H1 (cell line): Measurements from ENCODE around the gene PITRM1. TPM values are rescaled to one million over a fixed set of nuclear protein-coding genes. Genes with fewer than 3 reads are reported as not detected.

Experiments used
- CTCF ChIA-PET: fragments of 300-600 bp; sonication (Branson Sonifier 250); formaldehyde crosslinking; loops from one replicate; lab custom pipeline; 2021; ENCODE audit not compliant: partially characterized antibody; lab: Charles Lee
- POLR2A ChIA-PET: fragments of 300-600 bp; sonication (Branson Sonifier 250); formaldehyde crosslinking; loops from one replicate; lab custom pipeline; 2021; ENCODE audit warnings: inconsistent platforms; ENCODE audit not compliant: partially characterized antibody; lab: Charles Lee
- DNase-seq, 2 experiments: peaks; one replicate each; pipeline versions ENCODE4 v3.0.0 to v3.0.0-alpha.2; 2010 to 2022; ENCODE audit warnings: low spot score in 2 of 2, low read depth in 1 of 2, mixed read lengths in 1 of 2
- FAIRE-seq: peaks from 2 replicates; lab custom pipeline; 2011; peaks lifted over from hg19 to GRCh38; lab: Jason Lieb, UNC
- H2AFZ ChIP-seq: 2 replicates; pipeline ENCODE4 v1.8.1; 2012; ENCODE audit warnings: low read length, inconsistent platforms
- H2AK5ac ChIP-seq: 2 replicates; pipeline ENCODE4 v1.6.1; 2013; ENCODE audit warnings: low read depth, low read length
- H2BK120ac ChIP-seq: replicated peaks from 2 replicates; pipeline ENCODE3; 2013; ENCODE audit warnings: low read depth, low read length, inconsistent platforms
- H2BK12ac ChIP-seq: 2 replicates; pipeline ENCODE4 v1.6.1; 2013; ENCODE audit warnings: low read depth, low read length
- H2BK15ac ChIP-seq: 2 replicates; pipeline ENCODE4 v1.6.1; 2013; ENCODE audit warnings: low read length
- H2BK20ac ChIP-seq: 2 replicates; pipeline ENCODE4 v1.6.1; 2013; ENCODE audit warnings: low read length
- H2BK5ac ChIP-seq: 2 replicates; pipeline ENCODE4 v1.6.1; 2013; ENCODE audit warnings: low read depth, low read length
- H3K14ac ChIP-seq: 2 replicates; pipeline ENCODE4 v1.6.1; 2013; ENCODE audit warnings: inconsistent platforms; ENCODE audit not compliant: insufficient read length
- H3K18ac ChIP-seq: 2 replicates; pipeline ENCODE4 v1.6.1; 2013; ENCODE audit warnings: low read length; ENCODE audit errors: extremely low read depth
- H3K23ac ChIP-seq: 2 replicates; pipeline ENCODE4 v1.6.1; 2013; ENCODE audit warnings: inconsistent platforms; ENCODE audit not compliant: insufficient read length
- H3K23me2 ChIP-seq: 2 replicates; pipeline ENCODE4 v1.6.1; 2013; ENCODE audit warnings: low read depth, low read length
- H3K27ac ChIP-seq: 2 replicates; pipeline ENCODE4 v1.6.1; 2011; ENCODE audit warnings: low read depth, low read length, inconsistent platforms
- H3K27me3 ChIP-seq, 4 experiments: replicated peaks in 1 of 4; 1 replicate in 1 of 4; 2 replicates in 3 of 4; pipeline versions ENCODE4 v1.6.1 to v1.8.1; 2011 to 2013; ENCODE audit warnings: low read length in 3 of 4, mild to moderate bottlenecking in 3 of 4, inconsistent platforms in 2 of 4, mixed read lengths in 2 of 4, moderate library complexity in 1 of 4; ENCODE audit not compliant: control insufficient read depth in 3 of 4, insufficient read depth in 3 of 4; ENCODE audit errors: extremely low read depth in 1 of 4
- H3K36me3 ChIP-seq, 4 experiments: 2 replicates each; pipeline versions ENCODE4 v1.6.1 to v1.8.1; 2011 to 2013; ENCODE audit warnings: mild to moderate bottlenecking in 4 of 4, low read length in 3 of 4, moderate library complexity in 2 of 4, control low read depth in 1 of 4, inconsistent platforms in 1 of 4; ENCODE audit not compliant: insufficient read depth in 4 of 4, control insufficient read depth in 2 of 4
- H3K4ac ChIP-seq: replicated peaks from 2 replicates; pipeline ENCODE3; 2013; ENCODE audit warnings: low read length, low read depth, mixed read lengths, inconsistent platforms; ENCODE audit not compliant: insufficient read length
- H3K4me1 ChIP-seq, 4 experiments: replicated peaks in 1 of 4; 1 replicate in 1 of 4; 2 replicates in 3 of 4; pipeline versions ENCODE4 v1.6.1 to v1.8.1; 2011 to 2013; ENCODE audit warnings: low read length in 3 of 4, inconsistent platforms in 2 of 4, mixed read lengths in 1 of 4; ENCODE audit not compliant: insufficient read depth in 4 of 4, control insufficient read depth in 3 of 4
- H3K4me2 ChIP-seq, 2 experiments: 2 replicates each; pipeline versions ENCODE4 v1.6.1 to v1.8.1; 2011 to 2013; ENCODE audit warnings: low read depth in 2 of 2, low read length in 2 of 2, control low read depth in 1 of 2, inconsistent platforms in 1 of 2, mild to moderate bottlenecking in 1 of 2; ENCODE audit not compliant: insufficient read depth in 1 of 2
- H3K4me3 ChIP-seq, 4 experiments: fragments of 200-600, 300-600 bp in 1 of 4; sonication (generic), shearing (Covaris generic), sonication (Bioruptor Twin) in 1 of 4; 2 replicates each; pipeline versions ENCODE4 v1.5.1 to v1.8.1; 2011 to 2016; ENCODE audit warnings: low read length in 4 of 4, low read depth in 3 of 4, control low read depth in 2 of 4, inconsistent platforms in 2 of 4, mild to moderate bottlenecking in 2 of 4, mixed read lengths in 1 of 4, moderate library complexity in 1 of 4; ENCODE audit not compliant: insufficient read depth in 2 of 4; ENCODE audit errors: extremely low read depth in 1 of 4
- H3K56ac ChIP-seq: replicated peaks from 2 replicates; pipeline ENCODE3; 2013; ENCODE audit warnings: low read depth, mild to moderate bottlenecking, mixed read lengths, low read length, inconsistent platforms; ENCODE audit not compliant: insufficient read length
- H3K79me1 ChIP-seq: 2 replicates; pipeline ENCODE4 v1.6.1; 2013; ENCODE audit warnings: low read depth, low read length, control low read depth
- H3K79me2 ChIP-seq, 2 experiments: 2 replicates each; pipeline versions ENCODE4 v1.6.1 to v1.8.1; 2012 to 2013; ENCODE audit warnings: low read length in 2 of 2, mild to moderate bottlenecking in 2 of 2, inconsistent platforms in 1 of 2; ENCODE audit not compliant: insufficient read depth in 2 of 2, control insufficient read depth in 1 of 2
- H3K9ac ChIP-seq, 4 experiments: replicated peaks in 1 of 4; 1 replicate in 1 of 4; 2 replicates in 3 of 4; pipeline versions ENCODE4 v1.6.1 to v1.8.1; 2011 to 2013; ENCODE audit warnings: low read depth in 3 of 4, low read length in 3 of 4, control low read depth in 2 of 4, mild to moderate bottlenecking in 2 of 4, moderate library complexity in 2 of 4, inconsistent platforms in 1 of 4; ENCODE audit errors: extremely low read depth in 1 of 4
- H3K9me3 ChIP-seq, 2 experiments: 2 replicates each; pipeline versions ENCODE4 v1.6.1 to v1.8.1; 2012 to 2013; ENCODE audit warnings: mild to moderate bottlenecking in 2 of 2, moderate library complexity in 2 of 2, control low read depth in 1 of 2, inconsistent platforms in 1 of 2, low read depth in 1 of 2, low read length in 1 of 2, mixed read lengths in 1 of 2; ENCODE audit not compliant: insufficient read depth in 2 of 2
- H4K20me1 ChIP-seq, 2 experiments: replicated peaks in 1 of 2; 2 replicates each; pipeline versions ENCODE3 to v1.8.1; 2011 to 2013; ENCODE audit warnings: inconsistent platforms in 2 of 2, low read length in 2 of 2, mild to moderate bottlenecking in 1 of 2; ENCODE audit not compliant: insufficient read depth in 2 of 2, control insufficient read depth in 1 of 2
- H4K5ac ChIP-seq: 2 replicates; pipeline ENCODE4 v1.6.1; 2013; ENCODE audit warnings: low read length, low read depth, mixed read lengths, inconsistent platforms; ENCODE audit not compliant: insufficient read length
- H4K8ac ChIP-seq: 2 replicates; pipeline ENCODE4 v1.8.0; 2013; ENCODE audit warnings: mild to moderate bottlenecking, moderate library complexity, low read length, inconsistent platforms; ENCODE audit not compliant: insufficient read depth; ENCODE audit errors: extremely low read depth
- H4K91ac ChIP-seq: replicated peaks from 2 replicates; pipeline ENCODE3; 2013; ENCODE audit warnings: low read length, mixed read lengths, inconsistent platforms; ENCODE audit not compliant: insufficient read length
- CBX8 ChIP-seq: fragments of 300-800, 300-1000 bp; sonication (generic); IDR thresholded peaks from 2 replicates; pipeline ENCODE4 v1.7.1; 2016; ENCODE audit warnings: low read depth, low read length, borderline replicate concordance
- TEAD4 ChIP-seq: IDR thresholded peaks from 2 replicates; pipeline ENCODE4 v1.6.1; 2012; ENCODE audit warnings: low read depth, low read length, inconsistent platforms, mixed read lengths
- WGBS, 2 experiments: shearing (Covaris generic) in 1 of 2; methylation state at CpG; one replicate each; pipeline versions ENCODE4 v1.1.6 to v1.1.7; 2013 to 2015; ENCODE audit warnings: low lambda C conversion rate in 2 of 2, mixed read lengths in 2 of 2, inconsistent platforms in 1 of 2, low coverage in 1 of 2, missing lambda C conversion rate in 1 of 2; ENCODE audit not compliant: insufficient replicate concordance in 2 of 2, insufficient coverage in 1 of 2, insufficient read length in 1 of 2; ENCODE audit errors: extremely low coverage in 1 of 2, missing lambda C conversion rate in 1 of 2; 5-methylcytosine and 5-hydroxymethylcytosine counted together
- polyA plus RNA-seq, 7 experiments: library from polyadenylated mRNA; depleted of rRNA in 3 of 7; stranded (reverse) in 5 of 7; unstranded in 2 of 7; fragments of >200 nt in 5 of 7; fragments of 200-250 nt in 2 of 7; gene quantifications; 1 replicate in 5 of 7; 2 replicates in 1 of 7; 4 replicates in 1 of 7; pipeline versions ENCODE4 v1.2.1 to v1.2.3, GENCODE V29; 2011 to 2013; ENCODE audit warnings: missing spikeins in 2 of 7, mixed read lengths in 2 of 7
- total RNA-seq: library from RNA; stranded (reverse); fragmentation: NEBNext Ultra II Directional; extraction: Animal tissue kit (Norgen Biotek cat#: 25700); gene quantifications from 2 replicates; pipeline ENCODE4 v1.2.1, GENCODE V29; 2021

PITRM1 gene
- total and polyA plus RNA-seq, 2 of the 8 experiments (the other 6 are each of a cell fraction or from before 2014, with no cell fraction given): 18.6 to 31.5 TPM

- H3K4me3 ChIP-seq: no peak overlapping the region
- no peak overlapping the region for H3K4me2 ChIP-seq
- H3K56ac ChIP-seq: no peak overlapping the region
- H4K8ac ChIP-seq: no peak overlapping the region
- no peak for FAIRE-seq
- H2BK5ac ChIP-seq: no peak overlapping the region; the same call in 1 of the 2 replicates
- no peak overlapping the region for H3K9ac ChIP-seq
- no peak overlapping the region for H2BK20ac ChIP-seq
- H2AK5ac ChIP-seq: no peak overlapping the region
- ChIA-PET CTCF (interaction anchor here (1.2 kb wide), 1 partner anchor 10 kb away, joined by 4 read pairs; no protein-coding TSS in a partner anchor), POLR2A (interaction anchor here (1.0 to 1.4 kb wide), 2 partner anchors 17 to 26 kb away, joined by 4 to 6 read pairs; no protein-coding TSS in a partner anchor)
- H3K4me1 ChIP-seq: no peaks in the 10 kb centered on the region
- DNase-seq: no peak
- H3K27me3 ChIP-seq: no peaks in the 10 kb centered on the region
- no peak overlapping the region for H2AFZ ChIP-seq
- H3K23ac ChIP-seq: no peak overlapping the region
- H3K79me2 ChIP-seq: 0 out of 4 replicates have a peak, but pooled peaks cover 0 to 3% of the 10 kb centered on the region in 2 experiments
- H3K9me3 ChIP-seq: no peaks in the 10 kb centered on the region
- peaks cover 4 to 13% of the 10 kb centered on the region in 2 experiments for H4K20me1 ChIP-seq
- no peak overlapping the region for H3K18ac ChIP-seq
- H3K23me2 ChIP-seq: no peaks in the 10 kb centered on the region; the same call in 1 of the 2 replicates
- H3K14ac ChIP-seq: no peak overlapping the region
- 70% methylated on average over 11 of the region's 12 CpGs; no CpG with 5 or more reads in 1 of the 2 experiments for WGBS, 2 experiments
- H4K91ac ChIP-seq: no peak overlapping the region
- H3K79me1 ChIP-seq: peaks cover 6% of the 10 kb centered on the region
- H3K36me3 ChIP-seq: peaks cover 31 to 79% (median 64%) of the 10 kb centered on the region in 4 experiments
- H4K5ac ChIP-seq: no peak overlapping the region
- no peak overlapping the region for H2BK15ac ChIP-seq
- no peak overlapping the region for H2BK120ac ChIP-seq
- H3K4ac ChIP-seq: no peak overlapping the region
- H3K27ac ChIP-seq: no peak overlapping the region
- no peak overlapping the region for H2BK12ac ChIP-seq
- TF ChIP-seq CBX8 (no peak), TEAD4 (no peak)
These were observed 62.9 kb downstream of the PITRM1 start for GRCh38 chr10:3109633-3110032.
